GM23338 (cell line): ENCODE data around the gene GNPDA2. TPM values are rescaled to one million over a fixed set of nuclear protein-coding genes. Genes with fewer than 3 reads are reported as not detected.

Experiments used
- ATAC-seq: fragments of 200-7000 bp; cut with Tn5 transposase; 3 replicates; pipeline ENCODE4 v1.9.1; 2020
- DNase-seq: peaks from one replicate; pipeline ENCODE4 v3.0.0-alpha.2; 2015; ENCODE audit warnings: low spot score
- H2AFZ ChIP-seq: fragments of 200-600 bp; sonication (generic); 2 replicates; pipeline ENCODE4 v1.8.0; 2016; ENCODE audit warnings: antibody characterized with exemption, mild to moderate bottlenecking, moderate library complexity
- H3F3A ChIP-seq: fragments of 200-600 bp; sonication (generic); replicated peaks from 2 replicates; pipeline ENCODE4 v1.8.0; 2017; ENCODE audit warnings: antibody characterized with exemption, mixed run types, low read depth
- H3K27ac ChIP-seq: fragments of 200-600 bp; sonication (generic); 2 replicates; pipeline ENCODE4 v1.6.1; 2016; ENCODE audit warnings: low read depth
- H3K27me3 ChIP-seq: fragments of 200-600 bp; sonication (generic); 2 replicates; pipeline ENCODE4 v1.8.0; 2016; ENCODE audit warnings: mild to moderate bottlenecking, mixed run types, moderate library complexity; ENCODE audit not compliant: insufficient read depth
- H3K36me3 ChIP-seq: fragments of 200-600 bp; sonication (generic); 2 replicates; pipeline ENCODE4 v1.8.0; 2016; ENCODE audit warnings: mild to moderate bottlenecking; ENCODE audit not compliant: insufficient read depth
- H3K4me1 ChIP-seq: fragments of 200-600 bp; sonication (generic); 2 replicates; pipeline ENCODE4 v1.8.0; 2016; ENCODE audit warnings: mild to moderate bottlenecking, moderate library complexity; ENCODE audit not compliant: insufficient read depth
- H3K4me2 ChIP-seq: fragments of 200-600 bp; sonication (generic); 2 replicates; pipeline ENCODE4 v1.7.1; 2017; ENCODE audit warnings: mixed run types
- H3K4me3 ChIP-seq: fragments of 200-600 bp; sonication (generic); 2 replicates; pipeline ENCODE4 v1.6.1; 2016; ENCODE audit warnings: mixed run types
- H3K79me2 ChIP-seq: fragments of 200-600 bp; sonication (generic); replicated peaks from 2 replicates; pipeline ENCODE4 v1.8.0; 2017; ENCODE audit warnings: mild to moderate bottlenecking; ENCODE audit not compliant: insufficient read depth
- H3K9me2 ChIP-seq: fragments of 200-600 bp; sonication (generic); 2 replicates; pipeline ENCODE4 v1.8.0; 2017; ENCODE audit not compliant: insufficient read depth
- H4K20me1 ChIP-seq: fragments of 200-600 bp; sonication (generic); replicated peaks from 2 replicates; pipeline ENCODE4 v1.8.0; 2017; ENCODE audit warnings: mild to moderate bottlenecking; ENCODE audit not compliant: insufficient read depth
- H3K27ac Mint-ChIP-seq: 2 replicates; pipeline ENCODE4 v1.8.0; 2020; ENCODE audit warnings: inconsistent platforms, mild to moderate bottlenecking, moderate library complexity, mixed read lengths
- H3K27me3 Mint-ChIP-seq: 3 replicates; pipeline ENCODE4 v1.8.0; 2022; ENCODE audit warnings: low read depth, mild to moderate bottlenecking, moderate library complexity, mixed read lengths, inconsistent platforms; ENCODE audit not compliant: insufficient read depth, poor library complexity
- H3K36me3 Mint-ChIP-seq: 3 replicates; pipeline ENCODE4 v1.8.0; 2021; ENCODE audit warnings: low read depth, mild to moderate bottlenecking, inconsistent platforms, moderate library complexity, mixed read lengths
- H3K4me1 Mint-ChIP-seq: 3 replicates; pipeline ENCODE4 v1.8.0; 2020; ENCODE audit warnings: mild to moderate bottlenecking, inconsistent platforms, mixed read lengths
- H3K4me3 Mint-ChIP-seq: 3 replicates; pipeline ENCODE4 v1.8.0; 2021; ENCODE audit warnings: moderate library complexity, mild to moderate bottlenecking, inconsistent platforms, mixed read lengths
- H3K9me3 Mint-ChIP-seq: 3 replicates; pipeline ENCODE4 v1.8.0; 2020; ENCODE audit warnings: moderate library complexity, mild to moderate bottlenecking, inconsistent platforms, mixed read lengths
- CREB1 ChIP-seq: fragments of 250-450 bp; sonication (Bioruptor Pico); IDR thresholded peaks from 2 replicates; pipeline ENCODE4 v1.5.0; 2020; ENCODE audit warnings: low read depth, mild to moderate bottlenecking, moderate library complexity
- ETS1 ChIP-seq: IDR thresholded peaks from 2 replicates; pipeline ENCODE4 v1.6.1; 2016; ENCODE audit warnings: antibody characterized with exemption
- JUNB ChIP-seq: IDR thresholded peaks from one replicate; pipeline ENCODE4 v1.6.1; 2016; ENCODE audit warnings: antibody characterized with exemption; ENCODE audit not compliant: unreplicated experiment
- NANOG ChIP-seq: IDR thresholded peaks from 2 replicates; pipeline ENCODE4 v1.6.1; 2016; ENCODE audit warnings: antibody characterized with exemption, borderline replicate concordance
- POLR2AphosphoS5 ChIP-seq: IDR thresholded peaks from 2 replicates; pipeline ENCODE4 v1.6.1; 2016; ENCODE audit warnings: antibody characterized with exemption, low read depth
- REST ChIP-seq: IDR thresholded peaks from one replicate; pipeline ENCODE4 v1.6.1; 2018; ENCODE audit warnings: antibody characterized with exemption; ENCODE audit not compliant: unreplicated experiment
- STAT1 ChIP-seq: IDR thresholded peaks from one replicate; pipeline ENCODE4 v1.6.1; 2016; ENCODE audit warnings: antibody characterized with exemption; ENCODE audit not compliant: unreplicated experiment
- ZNF114 ChIP-seq: fragments of 250-450 bp; sonication (Bioruptor Pico); IDR thresholded peaks from 2 replicates; pipeline ENCODE4 v1.5.0; 2020; ENCODE audit warnings: mild to moderate bottlenecking, moderate library complexity
- ZNF331 ChIP-seq: fragments of 250-450 bp; sonication (Bioruptor Pico); IDR thresholded peaks from 2 replicates; pipeline ENCODE4 v1.5.0; 2020; ENCODE audit warnings: low read depth, mild to moderate bottlenecking, moderate library complexity
- polyA plus RNA-seq: library from polyadenylated mRNA; unstranded; fragments of >200 nt; fragmentation: Nextera tagmentation; extraction: Ambion mirVana; gene quantifications from 2 replicates; pipeline ENCODE4 v1.2.1, GENCODE V29; 2016
- total RNA-seq: library from RNA; depleted of rRNA; stranded (reverse); fragments of >200 nt; shearing (Covaris generic); gene quantifications from 2 replicates; pipeline ENCODE4 v1.2.3, GENCODE V29; 2014

The GNPDA2 gene
- total and polyA plus RNA-seq, 2 experiments from 2014 or later: 6.4 to 7.7 TPM

DNA sequence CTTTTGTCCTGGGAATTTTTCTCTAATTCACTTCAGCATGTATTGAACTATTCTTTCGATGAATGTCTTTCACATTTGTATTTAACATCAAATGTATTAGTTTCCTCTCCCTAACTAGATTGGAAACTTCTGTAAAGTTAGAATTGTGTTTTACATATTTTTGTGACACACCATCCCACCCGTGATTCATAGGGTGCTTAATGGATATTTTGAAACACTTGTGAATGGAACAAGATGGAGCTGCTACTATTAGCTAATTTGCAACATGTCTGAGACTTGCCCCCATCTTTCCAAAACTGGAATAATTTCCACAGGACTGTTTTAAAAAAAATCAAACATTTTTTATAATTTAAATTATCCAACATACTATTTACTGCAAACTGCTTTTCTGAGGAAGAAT is 30.2 kb upstream of the GNPDA2 start (continued):
- TF ChIP-seq ETS1 (no peak), ZNF114 (no peak), CREB1 (CRISPR knock-in tag) (no peak), ZNF331 (CRISPR knock-in tag) (no peak), JUNB (no peak), NANOG (no peak), STAT1 (no peak), POLR2AphosphoS5 (no peak)

DNA sequence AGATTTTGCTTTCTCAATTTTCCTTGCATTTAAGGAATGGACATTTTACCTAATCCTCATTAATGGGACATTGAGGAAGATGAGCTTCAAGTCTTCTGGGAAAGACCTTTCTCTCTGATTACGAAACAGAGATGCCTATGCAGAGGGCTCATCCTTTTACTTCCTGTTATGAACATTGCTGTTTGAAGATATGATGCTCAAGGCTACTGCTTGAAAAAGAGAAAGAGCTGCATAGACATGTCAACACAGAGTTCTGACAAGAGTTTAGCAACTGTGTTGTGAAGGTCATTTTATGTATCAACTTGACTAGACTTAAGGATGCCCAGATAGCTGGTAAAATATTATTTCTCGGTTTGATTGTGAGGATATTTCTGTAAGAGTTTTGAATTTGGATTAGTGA is 13.8 kb upstream of the GNPDA2 start:
- DNase-seq: no peak
- Mint-ChIP-seq H3K4me1 (no peaks in the 10 kb centered on the region), H3K36me3 (no peaks in the 10 kb centered on the region), H3K9me3 (peaks cover 10% of the 10 kb centered on the region), H3K4me3 (no peak overlapping the region), H3K27ac (no peak overlapping the region), H3K27me3 (no peaks in the 10 kb centered on the region)
- no peaks in the 10 kb centered on the region for H3F3A ChIP-seq
- TF ChIP-seq POLR2AphosphoS5 (no peak), REST (no peak), NANOG (no peak), ZNF114 (no peak), ETS1 (no peak), ZNF331 (CRISPR knock-in tag) (no peak)
- no peaks in the 10 kb centered on the region for H3K36me3 ChIP-seq
- H3K4me3 ChIP-seq: no peak overlapping the region
- H2AFZ ChIP-seq: no peak overlapping the region
- ATAC-seq: no peak
- H3K4me2 ChIP-seq: no peak overlapping the region
- no peaks in the 10 kb centered on the region for H3K9me2 ChIP-seq
- no peak overlapping the region for H3K27ac ChIP-seq
- no peaks in the 10 kb centered on the region for H3K4me1 ChIP-seq
- H3K79me2 ChIP-seq: no peaks in the 10 kb centered on the region
- H3K27me3 ChIP-seq: no peaks in the 10 kb centered on the region
- H4K20me1 ChIP-seq: no peaks in the 10 kb centered on the region
